ENCODE results near the gene RGP1.

Gene RGP1

DNA sequence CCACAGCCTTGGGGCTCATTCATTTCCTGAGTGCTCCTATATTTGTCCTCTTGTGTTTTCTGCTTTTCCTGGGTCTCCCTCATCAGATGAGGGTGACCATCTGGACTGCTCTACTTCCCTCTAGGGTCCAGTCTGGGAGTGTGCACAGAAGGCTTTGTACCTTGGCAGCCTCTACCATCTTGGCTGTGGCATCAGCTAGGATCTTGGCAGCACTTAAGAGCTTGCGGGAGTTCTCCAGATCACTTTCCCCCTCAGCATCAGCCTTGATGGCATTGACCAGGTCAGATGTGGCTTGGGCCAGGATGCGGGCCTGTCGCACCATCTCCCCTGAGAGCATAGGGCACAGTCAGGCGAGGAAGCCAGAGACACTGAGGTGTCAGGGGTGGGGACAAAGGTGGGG is 32.9 kb upstream of the RGP1 start:
- Histone ChIP-seq H3K9me3 (replicated peaks; ENCODE audit: insufficient read depth, low read length) (no peaks in the 10 kb centered on the region), H2AFZ (ENCODE audit: low read length) (no peak overlapping the region), H3K4me3 (ENCODE audit: low read length) (no peak overlapping the region), H3F3A (ENCODE audit: insufficient read depth, low read length) (no peaks in the 10 kb centered on the region), H4K20me1 (ENCODE audit: insufficient read depth, low read length) (no peaks in the 10 kb centered on the region), H3K27me3 (replicated peaks; ENCODE audit: insufficient read depth, low read length) (no peaks in the 10 kb centered on the region), H3K36me3 (replicated peaks; ENCODE audit: insufficient read depth, low read length) (peaks cover 2% of the 10 kb centered on the region; the same call in 1 of the 2 replicates), H3K27ac (ENCODE audit: low read length) (no peak overlapping the region), H3K9ac (ENCODE audit: low read length) (no peak overlapping the region), H3K79me2 (ENCODE audit: low read length) (no peaks in the 10 kb centered on the region), H3K4me1 (ENCODE audit: low read length) (no peaks in the 10 kb centered on the region), H3K4me2 (ENCODE audit: low read depth, low read length) (no peak overlapping the region), H3K9me2 (replicated peaks; ENCODE audit: insufficient read depth, low read length) (no peaks in the 10 kb centered on the region)
- TF ChIP-seq, protein P1, sequence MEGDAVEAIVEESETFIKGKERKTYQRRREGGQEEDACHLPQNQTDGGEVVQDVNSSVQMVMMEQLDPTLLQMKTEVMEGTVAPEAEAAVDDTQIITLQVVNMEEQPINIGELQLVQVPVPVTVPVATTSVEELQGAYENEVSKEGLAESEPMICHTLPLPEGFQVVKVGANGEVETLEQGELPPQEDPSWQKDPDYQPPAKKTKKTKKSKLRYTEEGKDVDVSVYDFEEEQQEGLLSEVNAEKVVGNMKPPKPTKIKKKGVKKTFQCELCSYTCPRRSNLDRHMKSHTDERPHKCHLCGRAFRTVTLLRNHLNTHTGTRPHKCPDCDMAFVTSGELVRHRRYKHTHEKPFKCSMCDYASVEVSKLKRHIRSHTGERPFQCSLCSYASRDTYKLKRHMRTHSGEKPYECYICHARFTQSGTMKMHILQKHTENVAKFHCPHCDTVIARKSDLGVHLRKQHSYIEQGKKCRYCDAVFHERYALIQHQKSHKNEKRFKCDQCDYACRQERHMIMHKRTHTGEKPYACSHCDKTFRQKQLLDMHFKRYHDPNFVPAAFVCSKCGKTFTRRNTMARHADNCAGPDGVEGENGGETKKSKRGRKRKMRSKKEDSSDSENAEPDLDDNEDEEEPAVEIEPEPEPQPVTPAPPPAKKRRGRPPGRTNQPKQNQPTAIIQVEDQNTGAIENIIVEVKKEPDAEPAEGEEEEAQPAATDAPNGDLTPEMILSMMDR (IDR thresholded peaks at IDR 0.05; ENCODE audit: low read length) = no peak
- TF ChIP-seq EZH2 (optimal IDR thresholded peaks at IDR 0.05; ENCODE audit: low read depth, low read length) (no peak), EZH2phosphoT487 (IDR thresholded peaks at IDR 0.05; ENCODE audit: low read length) (no peak)
- no peak for DNase-seq

DNA sequence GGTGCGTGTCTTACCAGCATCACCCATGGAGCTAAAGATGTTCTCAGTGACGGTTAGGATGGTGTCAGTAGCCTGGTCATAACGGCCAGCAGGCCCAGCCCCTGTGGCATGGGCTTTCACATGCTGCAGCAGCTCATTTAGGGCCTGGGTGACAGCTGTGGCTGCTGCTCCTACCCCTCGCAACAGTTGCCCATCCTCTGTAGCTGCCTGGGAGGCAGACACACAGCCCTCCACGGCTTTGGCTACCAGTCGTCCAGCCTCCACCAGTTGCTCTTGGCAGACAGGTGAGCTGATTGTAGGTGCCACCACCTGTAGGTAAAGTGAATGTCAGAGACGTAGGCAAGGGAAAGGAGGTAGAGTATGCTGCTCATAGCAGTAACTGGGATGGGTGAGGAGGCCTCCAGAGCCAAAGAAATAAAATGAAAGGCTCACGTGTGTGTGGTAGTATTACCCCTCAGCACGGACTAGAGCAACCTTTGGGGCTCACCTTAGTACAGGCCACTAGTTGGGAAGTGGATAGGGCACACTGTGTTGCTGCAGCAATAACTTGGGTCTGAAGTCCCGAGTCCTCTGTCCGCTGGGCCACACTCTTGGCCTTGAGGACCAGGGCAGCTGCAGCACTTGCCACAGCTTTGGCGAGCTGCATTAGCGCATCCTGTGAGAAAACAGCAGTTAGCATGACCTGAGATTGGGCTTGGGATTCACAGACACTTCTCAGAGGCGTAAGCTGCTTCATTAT is 31.8 kb upstream of the RGP1 start:
- H3K27ac ChIP-seq (ENCODE audit: low read length) = no peak overlapping the region
- no peaks in the 10 kb centered on the region for H3K9me2 ChIP-seq (replicated peaks; ENCODE audit: insufficient read depth, low read length)
- H4K20me1 ChIP-seq (ENCODE audit: insufficient read depth, low read length) = no peaks in the 10 kb centered on the region
- H3K9me3 ChIP-seq (replicated peaks; ENCODE audit: insufficient read depth, low read length) = no peaks in the 10 kb centered on the region
- no peaks in the 10 kb centered on the region for H3K4me1 ChIP-seq (ENCODE audit: low read length)
- no peaks in the 10 kb centered on the region for H3F3A ChIP-seq (ENCODE audit: insufficient read depth, low read length)
- TF ChIP-seq EZH2phosphoT487 (IDR thresholded peaks at IDR 0.05; ENCODE audit: low read length) (no peak), EZH2 (optimal IDR thresholded peaks at IDR 0.05; ENCODE audit: low read depth, low read length) (no peak)
- TF ChIP-seq, protein P1 (IDR thresholded peaks at IDR 0.05; ENCODE audit: low read length) = no peak
- DNase-seq = no peak
- no peak overlapping the region for H3K9ac ChIP-seq (ENCODE audit: low read length)
- no peaks in the 10 kb centered on the region for H3K27me3 ChIP-seq (replicated peaks; ENCODE audit: insufficient read depth, low read length)
- H3K4me2 ChIP-seq (ENCODE audit: low read depth, low read length) = no peak overlapping the region
- H3K4me3 ChIP-seq (ENCODE audit: low read length) = no peak overlapping the region
- H2AFZ ChIP-seq (ENCODE audit: low read length) = no peak overlapping the region
- H3K36me3 ChIP-seq (replicated peaks; ENCODE audit: insufficient read depth, low read length) = peaks cover 2% of the 10 kb centered on the region; the same call in 1 of the 2 replicates
- H3K79me2 ChIP-seq (ENCODE audit: low read length) = no peaks in the 10 kb centered on the region

DNA sequence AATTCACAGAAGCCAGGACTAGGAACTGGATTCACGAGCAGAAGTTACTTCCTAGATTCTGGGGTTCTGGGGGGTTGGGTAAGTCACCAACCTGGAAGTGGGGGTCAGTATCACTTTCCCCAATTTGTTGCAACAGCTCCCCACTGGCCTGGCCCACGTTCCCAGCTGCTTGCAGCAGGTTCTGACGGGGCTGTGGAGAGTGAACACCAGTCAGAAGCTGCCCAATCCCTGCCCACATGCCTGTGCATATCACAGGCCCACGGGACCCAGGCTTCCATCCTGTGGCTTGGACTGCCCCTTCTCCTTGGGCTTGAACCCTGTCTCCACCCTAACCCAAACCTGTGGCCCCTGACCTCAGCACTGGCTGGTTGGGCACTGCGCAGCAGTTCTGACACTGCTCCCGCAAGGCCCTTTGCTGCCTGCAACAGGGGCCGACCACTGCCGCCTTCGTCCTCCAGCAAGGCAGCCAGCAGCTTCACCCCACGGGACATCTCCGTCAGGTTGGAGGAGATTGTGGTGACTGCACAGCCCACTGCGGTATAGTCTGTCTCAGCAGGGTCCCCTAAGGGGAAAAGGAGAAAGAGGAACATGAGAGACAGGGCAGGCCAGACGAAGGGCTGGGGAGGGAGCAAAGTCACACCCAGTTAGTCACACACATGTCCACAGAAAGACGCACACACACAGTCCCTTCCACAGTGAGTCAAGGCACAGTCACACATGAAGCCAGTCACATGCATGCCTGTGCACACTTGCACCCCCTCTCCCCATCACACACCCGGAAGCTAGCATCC is 30.2 kb upstream of the RGP1 start:
- Histone ChIP-seq H3K9me3 (replicated peaks; ENCODE audit: insufficient read depth, low read length) (no peaks in the 10 kb centered on the region), H3K27ac (ENCODE audit: low read length) (no peak overlapping the region), H3K27me3 (replicated peaks; ENCODE audit: insufficient read depth, low read length) (no peaks in the 10 kb centered on the region), H4K20me1 (ENCODE audit: insufficient read depth, low read length) (no peaks in the 10 kb centered on the region), H3K4me3 (ENCODE audit: low read length) (no peak overlapping the region), H3K4me1 (ENCODE audit: low read length) (no peaks in the 10 kb centered on the region), H3K36me3 (replicated peaks; ENCODE audit: insufficient read depth, low read length) (peaks cover 2% of the 10 kb centered on the region; the same call in 1 of the 2 replicates), H3K9me2 (replicated peaks; ENCODE audit: insufficient read depth, low read length) (no peaks in the 10 kb centered on the region), H3K79me2 (ENCODE audit: low read length) (no peaks in the 10 kb centered on the region), H3K4me2 (ENCODE audit: low read depth, low read length) (no peak overlapping the region), H3F3A (ENCODE audit: insufficient read depth, low read length) (no peaks in the 10 kb centered on the region), H2AFZ (ENCODE audit: low read length) (no peak overlapping the region), H3K9ac (ENCODE audit: low read length) (no peak overlapping the region)
- no peak for DNase-seq
- TF ChIP-seq EZH2 (optimal IDR thresholded peaks at IDR 0.05; ENCODE audit: low read depth, low read length) = no peak
- TF ChIP-seq, protein P1 (IDR thresholded peaks at IDR 0.05; ENCODE audit: low read length) = no peak
- TF ChIP-seq EZH2phosphoT487 (IDR thresholded peaks at IDR 0.05; ENCODE audit: low read length) = no peak
